ENCODE measurements around the gene PCSK9.

The PCSK9 gene

DNA sequence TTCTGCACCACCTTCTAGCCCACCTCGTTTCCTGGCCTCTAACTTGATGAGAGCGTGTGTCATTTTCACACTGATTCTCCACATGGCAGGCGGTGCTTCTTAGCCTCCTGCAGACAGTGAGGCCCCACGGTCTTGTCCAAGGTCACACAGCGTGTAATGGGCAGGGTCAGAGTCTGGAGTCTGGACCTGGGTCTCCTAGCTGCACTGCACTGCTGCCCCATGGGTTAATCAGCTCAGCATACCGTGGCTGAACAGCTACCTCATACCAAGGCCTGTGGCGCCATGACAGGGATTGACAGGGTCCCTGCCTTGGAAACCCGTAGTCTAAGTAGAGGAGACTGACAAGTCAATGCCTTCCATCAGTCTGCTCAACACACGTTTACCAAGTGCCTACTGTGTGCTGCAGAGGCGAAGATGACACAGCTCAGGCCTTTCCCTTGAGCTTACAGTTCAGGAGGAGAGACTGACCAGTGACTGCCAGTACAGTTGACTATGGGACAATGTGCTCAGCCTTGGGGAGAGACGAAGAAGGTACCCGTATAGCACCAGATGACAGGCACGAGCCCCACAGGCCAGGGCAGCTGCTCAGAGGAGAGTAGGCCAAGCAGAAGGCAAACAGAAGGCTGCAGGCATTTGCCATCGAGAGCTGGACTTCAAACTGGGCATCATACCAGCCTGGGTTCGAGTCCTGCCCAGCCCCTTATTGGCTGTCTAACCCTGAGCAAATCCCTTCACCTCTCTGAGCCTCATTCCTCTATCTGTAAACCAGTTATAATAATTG lies 5.5 kb downstream of the PCSK9 start:
- DNase-seq (ENCODE audit: low read depth, low spot score) = no peak

- no peak for DNase-seq (ENCODE audit: low read depth, low spot score)
These were observed 6.1 kb downstream of the PCSK9 start for GRCh38 chr1:55045430-55045829.

DNA sequence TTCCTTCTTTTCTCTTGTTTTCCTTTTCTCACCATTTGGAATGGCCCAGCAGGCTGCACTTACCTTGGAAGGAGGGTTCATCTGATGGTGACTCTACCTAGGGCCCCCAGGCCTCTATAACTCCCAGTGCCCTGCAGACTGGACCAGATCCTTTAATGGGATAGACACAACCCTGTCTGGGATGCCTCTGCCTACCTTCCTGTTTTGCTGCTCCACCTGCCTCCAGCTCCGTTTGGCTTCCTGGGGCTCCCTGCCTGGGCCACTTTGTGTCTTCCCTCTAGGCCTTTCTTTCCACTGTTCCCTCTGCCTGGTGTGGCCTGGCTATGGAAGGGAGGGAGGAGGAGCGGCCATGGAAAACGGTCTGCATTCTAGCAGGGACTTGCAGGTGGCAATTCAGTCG lies 7.5 kb downstream of the PCSK9 start:
- DNase-seq (ENCODE audit: low read depth, low spot score) = no peak

- DNase-seq (ENCODE audit: low read depth, low spot score) = no peak
These were observed 8.3 kb downstream of the PCSK9 start for GRCh38 chr1:55047611-55048010.

GRCh38 chr1:55048453-55049270 lies 9.3 kb downstream of the PCSK9 start:
- DNase-seq (ENCODE audit: low read depth, low spot score) = no peak

DNA sequence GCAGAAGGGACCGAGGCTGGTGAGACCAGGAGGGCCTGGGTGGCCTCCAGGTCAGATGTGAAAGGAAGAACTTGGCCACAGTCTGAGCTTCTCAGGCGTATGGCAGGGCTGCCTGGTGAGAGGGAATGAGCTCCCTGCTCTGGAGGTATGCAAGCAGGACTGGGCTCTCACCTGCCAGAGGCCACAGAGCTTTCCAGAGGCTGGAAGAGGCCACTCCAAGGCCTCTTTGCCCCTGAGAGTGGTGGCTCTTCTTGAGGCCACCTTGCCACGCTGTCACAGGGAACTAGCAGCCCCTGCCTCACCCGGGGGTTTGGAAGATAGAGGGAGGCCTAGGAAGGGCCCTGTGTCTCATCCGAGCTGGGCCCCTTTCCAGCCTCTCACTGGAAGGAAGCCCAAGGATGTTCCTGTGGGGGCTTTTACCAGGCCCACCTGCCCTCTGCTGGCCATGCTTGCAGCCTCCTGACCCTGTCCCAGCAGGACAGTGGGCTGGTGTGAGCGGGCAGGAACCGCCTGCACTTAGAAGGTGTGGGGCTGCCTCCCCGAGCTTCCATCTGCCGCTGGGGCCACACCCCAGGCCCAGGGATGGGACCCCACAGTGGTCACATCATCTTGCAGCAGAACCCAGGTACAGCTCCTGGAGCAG lies 10.0 kb downstream of the PCSK9 start:
- DNase-seq (ENCODE audit: low read depth, low spot score) = no peak

DNA sequence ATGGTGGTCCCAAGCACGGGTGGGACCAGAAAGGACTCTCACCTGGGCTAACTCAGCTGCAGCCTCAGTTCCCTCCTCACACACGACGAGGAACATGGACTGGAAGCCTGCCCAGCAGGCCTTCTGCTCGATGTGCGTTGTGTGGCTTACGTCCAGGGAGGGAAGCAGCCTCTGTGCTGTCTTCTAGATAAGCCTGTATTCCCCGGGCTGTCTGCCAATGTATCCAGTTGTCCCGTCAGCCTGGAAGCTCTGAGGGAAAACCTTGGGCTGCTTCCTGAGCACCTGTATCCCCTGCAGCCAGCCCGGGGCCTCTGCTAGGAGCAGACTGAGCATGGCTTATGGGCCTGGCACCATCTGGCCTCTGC lies 10.5 kb downstream of the PCSK9 start:
- DNase-seq (ENCODE audit: low read depth, low spot score) = no peak

DNA sequence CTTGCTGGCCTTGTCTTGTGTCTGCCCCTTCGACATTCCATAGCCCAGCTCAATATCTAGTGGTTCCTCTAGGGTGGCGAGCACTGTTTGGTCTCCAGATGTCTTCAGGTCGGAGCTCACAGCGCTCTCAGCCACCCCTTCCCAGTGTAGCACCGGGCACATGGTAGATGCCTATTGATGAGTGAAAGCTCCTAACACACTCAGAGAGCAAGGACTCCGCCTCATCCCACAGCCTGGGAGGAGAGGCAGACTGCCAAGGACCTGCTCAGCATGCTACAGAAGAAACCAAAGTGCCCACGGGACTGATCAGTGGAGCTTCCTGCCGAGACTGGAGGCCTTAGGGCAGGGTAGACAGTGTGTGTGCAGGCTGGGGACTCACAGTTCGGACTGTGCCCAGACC lies 10.9 kb downstream of the PCSK9 start:
- peak; percentile 50 for DNase-seq (ENCODE audit: low read depth, low spot score)

GRCh38 chr1:55051169-55051568 lies 11.8 kb downstream of the PCSK9 start:
- DNase-seq (ENCODE audit: low read depth, low spot score) = no peak

- no peak for DNase-seq (ENCODE audit: low read depth, low spot score)
These were observed 12.3 kb downstream of the PCSK9 start for GRCh38 chr1:55051621-55052020.

- DNase-seq (ENCODE audit: low read depth, low spot score) = no peak
These were observed 13.1 kb downstream of the PCSK9 start for GRCh38 chr1:55052221-55053142.

GRCh38 chr1:55053265-55053954 lies 14.1 kb downstream of the PCSK9 start:
- no peak for DNase-seq (ENCODE audit: low read depth, low spot score)

- no peak for DNase-seq (ENCODE audit: low read depth, low spot score)
These were observed 15.0 kb downstream of the PCSK9 start for GRCh38 chr1:55054396-55054795.

DNA sequence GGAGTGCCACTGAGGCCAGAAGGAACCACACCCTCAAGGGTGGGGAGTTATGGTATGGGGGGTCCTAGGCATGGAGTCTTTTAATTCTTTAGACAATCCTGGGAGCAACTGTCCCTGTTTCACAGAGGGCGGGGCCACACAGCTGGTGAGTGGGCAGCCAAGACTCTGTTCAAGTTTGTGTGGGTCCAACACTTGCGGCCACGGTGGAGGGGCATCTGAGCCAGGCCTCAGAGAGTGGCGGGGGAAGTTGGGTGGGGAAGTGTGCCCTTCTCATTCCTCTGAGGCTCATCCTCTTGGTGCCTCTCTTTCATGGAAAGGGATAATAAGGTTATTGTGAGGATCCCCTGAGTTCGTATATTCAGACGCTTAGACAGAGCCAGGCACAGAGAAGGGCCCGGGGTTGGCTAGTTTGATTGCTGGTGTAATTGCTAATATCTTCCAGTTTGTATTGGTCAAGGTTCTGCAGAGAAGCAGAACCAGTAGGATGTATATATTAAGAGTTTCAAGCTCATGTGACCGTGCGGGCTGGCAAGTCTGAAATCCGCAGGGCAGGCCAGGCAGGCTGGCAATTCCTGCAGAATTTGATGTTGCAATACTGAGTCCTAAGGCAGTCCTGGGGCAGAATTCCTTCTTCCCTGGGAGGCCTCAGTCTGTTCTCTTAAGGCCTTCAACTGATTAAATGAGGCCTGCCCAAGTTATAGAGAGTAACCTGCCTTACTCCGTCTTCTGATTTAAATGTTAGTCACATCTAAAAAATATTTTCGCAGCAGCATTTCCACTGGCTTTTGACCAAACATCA lies 15.9 kb downstream of the PCSK9 start:
- DNase-seq (ENCODE audit: low read depth, low spot score) = no peak

DNA sequence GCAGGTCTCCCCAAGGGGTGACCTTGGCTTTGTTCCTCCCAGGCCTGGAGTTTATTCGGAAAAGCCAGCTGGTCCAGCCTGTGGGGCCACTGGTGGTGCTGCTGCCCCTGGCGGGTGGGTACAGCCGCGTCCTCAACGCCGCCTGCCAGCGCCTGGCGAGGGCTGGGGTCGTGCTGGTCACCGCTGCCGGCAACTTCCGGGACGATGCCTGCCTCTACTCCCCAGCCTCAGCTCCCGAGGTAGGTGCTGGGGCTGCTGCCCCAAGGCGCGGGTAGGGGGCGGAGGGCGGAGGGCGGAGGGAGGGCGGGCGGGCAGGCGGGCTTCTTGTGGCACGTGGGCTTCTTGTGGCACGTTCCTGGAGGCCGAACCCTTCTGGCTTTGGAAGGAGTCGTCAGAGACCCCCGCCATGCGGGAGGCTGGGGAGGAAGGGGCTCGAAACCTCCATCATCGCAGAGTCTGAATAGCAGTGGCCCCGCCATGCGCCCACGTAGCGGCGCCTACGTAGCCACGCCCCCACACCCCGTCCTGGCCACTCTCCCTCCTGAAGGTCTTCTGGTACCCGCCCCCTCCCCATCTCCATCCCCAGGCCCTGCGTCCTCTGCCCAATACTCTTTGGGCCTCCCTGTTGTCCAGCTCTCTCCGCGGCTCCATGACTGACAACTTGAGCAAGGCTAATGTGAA lies 16.7 kb downstream of the PCSK9 start:
- no peak for DNase-seq (ENCODE audit: low read depth, low spot score)

DNA sequence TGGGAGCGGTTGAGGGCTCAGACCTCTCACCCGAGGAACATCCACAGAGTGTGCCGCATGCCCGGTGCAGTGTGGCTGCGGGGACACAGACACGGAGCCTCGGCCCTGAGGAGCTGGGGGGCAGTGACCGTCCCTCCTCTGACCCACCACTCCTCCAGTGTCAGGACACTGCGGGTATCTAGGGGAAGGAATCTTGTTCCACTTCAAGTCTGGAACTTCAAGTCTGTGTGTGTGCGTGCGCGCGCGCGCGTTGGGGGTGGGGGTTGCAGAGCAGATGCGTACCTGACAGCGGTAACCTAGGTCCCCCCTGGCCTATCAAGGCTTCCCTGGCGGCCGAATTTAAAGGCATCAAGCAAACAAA lies 17.3 kb downstream of the PCSK9 start:
- DNase-seq (ENCODE audit: low read depth, low spot score) = no peak

DNA sequence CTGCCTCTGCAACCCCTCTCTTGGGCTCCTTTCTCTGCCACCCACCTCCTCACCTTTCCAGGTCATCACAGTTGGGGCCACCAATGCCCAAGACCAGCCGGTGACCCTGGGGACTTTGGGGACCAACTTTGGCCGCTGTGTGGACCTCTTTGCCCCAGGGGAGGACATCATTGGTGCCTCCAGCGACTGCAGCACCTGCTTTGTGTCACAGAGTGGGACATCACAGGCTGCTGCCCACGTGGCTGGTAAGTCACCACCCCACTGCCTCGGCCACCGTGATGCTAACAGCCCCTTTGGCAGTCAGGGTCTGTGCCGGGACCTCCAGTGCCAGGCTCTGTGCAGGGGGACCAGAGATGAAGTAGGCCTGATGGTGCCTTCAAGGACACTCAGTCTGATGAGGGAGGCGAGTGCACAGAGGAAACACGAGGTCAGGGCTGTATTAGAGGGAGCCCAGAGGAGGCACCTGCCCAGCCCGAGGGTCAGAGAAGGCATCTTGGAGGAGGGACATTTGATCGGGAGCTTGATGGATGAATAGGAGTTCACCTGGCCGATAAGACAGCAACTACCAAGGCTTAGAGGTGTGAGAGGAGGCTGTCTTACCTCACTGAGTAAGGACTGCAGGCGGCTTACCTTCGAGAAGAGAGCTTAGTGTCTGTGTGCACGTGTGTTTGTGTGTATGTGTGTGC lies 18.1 kb downstream of the PCSK9 start:
- no peak for DNase-seq (ENCODE audit: low read depth, low spot score)

DNA sequence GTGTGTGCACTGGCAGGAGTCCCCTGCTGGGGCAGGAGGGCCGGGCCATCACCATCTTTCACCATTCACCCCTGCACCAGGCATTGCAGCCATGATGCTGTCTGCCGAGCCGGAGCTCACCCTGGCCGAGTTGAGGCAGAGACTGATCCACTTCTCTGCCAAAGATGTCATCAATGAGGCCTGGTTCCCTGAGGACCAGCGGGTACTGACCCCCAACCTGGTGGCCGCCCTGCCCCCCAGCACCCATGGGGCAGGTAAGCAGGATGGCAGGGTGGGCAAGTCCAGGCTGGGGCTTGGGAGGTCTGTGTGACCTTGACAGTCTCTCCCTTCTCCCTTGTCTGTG lies 18.6 kb downstream of the PCSK9 start:
- DNase-seq (ENCODE audit: low read depth, low spot score) = no peak
